HG02884 (cell line): ENCODE measurements around the gene RRAD.

Experiments
- ATAC-seq: cut with Tn5 transposase; IDR thresholded peaks from one replicate; pipeline ENCODE4 v1.9.1; 2021; ENCODE audit warnings: mild to moderate bottlenecking, moderate library complexity; ENCODE audit not compliant: unreplicated experiment

Gene RRAD

DNA sequence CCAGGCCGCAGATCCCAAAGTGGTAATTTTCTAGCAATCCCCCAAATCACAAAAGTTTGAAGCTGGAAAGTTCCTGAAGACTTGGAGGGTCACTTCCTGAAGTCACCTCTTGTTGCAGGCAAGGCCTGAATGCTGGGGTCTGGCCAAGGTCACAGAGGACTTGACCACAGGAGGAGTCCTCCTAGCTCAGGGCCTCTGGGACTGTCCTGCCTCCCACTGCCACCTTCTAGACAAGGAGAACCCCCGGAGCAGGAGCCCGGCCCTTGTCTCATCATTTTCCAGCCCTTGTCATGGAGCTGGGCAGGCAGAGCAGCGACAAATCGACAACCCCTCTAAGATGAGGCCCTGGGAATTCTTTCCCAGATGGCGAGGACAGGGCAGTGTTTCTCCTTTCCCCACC, 7.0 kb downstream of the RRAD start:
- ATAC-seq: no peak

DNA sequence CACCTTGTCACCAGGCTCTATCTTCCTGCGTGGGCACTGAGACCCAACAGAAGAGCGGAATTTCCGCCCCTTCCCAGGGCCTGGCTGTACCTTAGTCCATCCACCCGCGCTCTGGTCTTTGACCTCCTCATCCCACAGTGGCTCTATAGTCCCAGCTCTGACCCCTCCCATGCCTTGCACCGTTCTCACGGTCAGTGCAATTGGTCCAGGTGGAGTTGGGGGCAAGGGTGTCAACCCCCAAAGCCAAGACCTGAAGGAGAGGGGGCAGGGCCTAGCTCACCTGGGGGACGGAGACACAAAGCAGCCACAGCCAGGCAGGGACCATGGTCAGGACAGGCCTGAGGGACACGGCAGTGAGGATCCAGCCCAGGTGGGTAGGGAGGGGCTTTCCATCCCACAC, 7.6 kb downstream of the RRAD start:
- no peak for ATAC-seq

DNA sequence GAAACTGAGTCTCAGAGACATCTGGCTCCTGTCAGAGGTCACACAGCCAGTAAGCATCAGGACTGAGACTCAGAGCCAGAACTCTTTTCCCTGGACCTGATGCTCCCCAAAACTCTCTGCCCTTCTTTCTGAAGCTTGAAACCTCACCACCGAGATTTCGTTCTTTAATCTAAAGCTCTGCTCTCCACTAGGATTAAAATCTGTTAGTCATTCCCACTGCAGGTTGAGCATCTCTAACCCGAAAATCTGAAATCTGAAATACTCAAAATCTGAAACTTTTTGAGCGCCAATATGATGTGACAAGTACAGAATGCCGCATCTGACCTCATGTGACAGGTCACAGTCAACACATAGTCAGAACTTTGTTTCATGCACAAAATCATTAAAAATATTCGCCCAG, 8.8 kb downstream of the RRAD start:
- ATAC-seq: no peak

DNA sequence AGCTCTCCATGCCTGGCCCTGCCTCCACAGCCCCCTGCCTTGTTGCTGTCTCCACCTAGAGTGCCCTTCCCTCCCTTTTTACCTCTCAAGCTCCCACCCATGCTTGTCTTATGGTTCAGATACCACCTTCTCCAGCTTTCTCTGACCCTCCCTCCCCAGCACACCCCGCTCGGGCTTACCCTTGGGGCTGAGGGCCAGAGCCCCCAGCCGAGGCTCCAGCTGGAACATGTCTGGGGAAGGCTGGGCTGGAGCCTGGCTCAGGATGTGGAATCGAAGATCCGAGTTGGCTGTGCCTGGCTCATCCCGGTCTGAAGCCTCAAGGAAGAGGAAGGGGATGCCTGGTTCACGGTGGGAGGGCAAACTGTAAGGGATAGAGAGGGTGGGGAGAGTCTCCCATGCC, 10.3 kb downstream of the RRAD start:
- no peak for ATAC-seq

DNA sequence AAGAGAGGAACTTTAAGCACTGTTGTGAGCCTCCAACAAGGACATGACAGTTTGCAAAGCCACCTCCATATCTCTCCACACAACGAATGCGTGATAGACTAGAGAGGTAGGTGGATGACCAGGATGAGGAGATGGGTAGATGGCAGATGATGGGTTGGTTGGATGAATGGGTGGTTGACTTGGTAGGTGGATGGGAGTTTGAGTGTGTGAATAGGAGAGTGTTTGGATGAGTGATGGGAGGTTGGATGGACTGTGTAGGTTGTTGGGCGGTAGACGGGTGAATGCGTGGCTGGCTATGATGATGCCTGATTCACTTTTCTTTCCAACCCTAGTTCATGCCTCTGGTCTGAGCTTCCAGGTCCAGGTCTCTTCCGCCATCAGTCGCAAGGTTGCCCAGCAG, 10.8 kb downstream of the RRAD start:
- no peak for ATAC-seq

DNA sequence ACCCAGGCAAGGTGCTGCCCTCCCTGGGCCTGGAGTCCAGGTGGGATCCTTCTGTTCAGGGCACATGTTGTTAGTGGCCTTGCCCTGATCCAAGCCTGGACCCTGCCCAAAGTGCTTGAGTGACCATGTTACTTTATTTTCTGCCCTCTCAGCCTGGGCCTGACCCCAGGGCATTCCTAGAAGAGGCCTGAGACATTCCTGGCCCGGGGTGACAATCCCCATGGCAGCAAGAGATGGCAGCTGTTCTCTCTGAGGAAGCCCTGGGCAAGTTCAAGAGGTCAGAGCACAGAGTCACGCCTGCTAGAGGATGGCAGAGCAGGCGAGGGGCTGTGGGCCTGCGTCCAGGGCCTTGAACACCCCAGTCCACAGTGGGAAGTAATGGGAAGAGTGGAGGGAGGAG, 11.6 kb downstream of the RRAD start:
- no peak for ATAC-seq

DNA sequence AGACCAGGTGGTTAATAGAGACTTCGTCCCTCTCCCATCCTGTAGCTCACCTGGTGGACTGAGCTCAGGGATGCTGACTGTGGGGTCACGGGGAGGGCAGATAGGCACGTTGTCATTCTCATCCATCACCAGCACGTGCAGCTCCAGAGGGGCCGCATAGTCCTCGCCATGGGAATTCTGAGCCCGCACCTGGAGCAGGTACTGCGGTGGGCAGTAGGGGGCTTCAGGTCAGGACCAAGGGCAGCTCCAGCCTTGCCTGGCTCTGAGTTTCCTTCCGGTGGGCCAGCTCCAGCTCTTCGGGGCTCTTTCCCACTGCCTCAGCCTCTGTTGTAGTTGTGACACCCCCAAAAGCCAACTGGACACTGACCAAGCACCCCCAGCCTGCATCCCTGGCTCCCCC, 12.3 kb downstream of the RRAD start:
- no peak for ATAC-seq

DNA sequence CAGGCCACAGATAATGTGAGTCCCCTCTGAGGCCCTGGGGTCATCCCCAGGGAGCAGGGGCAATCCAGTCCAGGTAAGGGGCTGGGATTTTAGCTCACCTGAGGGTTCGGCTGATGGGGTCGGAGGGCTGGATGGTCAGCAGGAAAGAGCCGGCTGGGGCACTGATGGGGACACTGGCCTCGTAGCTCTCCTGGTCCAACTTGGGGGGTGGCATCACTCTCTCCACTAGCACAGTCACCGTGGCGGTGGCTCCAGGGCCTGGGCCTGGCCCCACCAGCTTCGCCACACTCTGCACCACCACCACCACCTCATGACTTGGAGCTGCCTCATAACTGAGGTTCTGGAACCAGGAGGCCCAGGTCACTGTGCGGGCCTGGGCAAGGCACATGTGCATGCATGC, 13.5 kb downstream of the RRAD start:
- no peak for ATAC-seq

DNA sequence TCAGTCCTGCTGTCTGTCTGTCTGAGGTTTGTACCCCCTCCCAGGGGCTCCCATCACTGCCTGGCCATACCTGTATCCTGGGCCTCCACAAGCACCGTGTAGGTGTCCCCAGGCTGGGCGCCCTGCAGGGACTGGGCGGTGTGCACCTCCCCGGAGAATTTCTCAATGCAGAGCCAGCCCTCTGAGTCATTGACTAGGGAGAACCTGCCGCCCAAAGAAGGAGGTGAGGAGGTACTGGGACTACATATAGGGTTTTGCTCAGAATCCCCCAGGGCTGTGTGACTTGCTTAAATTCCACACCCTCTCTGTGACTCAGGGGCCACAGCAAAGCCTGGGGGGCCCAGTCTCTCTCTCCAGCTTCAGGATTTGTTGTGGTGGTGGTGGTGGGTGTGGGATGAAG, 14.2 kb downstream of the RRAD start:
- ATAC-seq: no peak

DNA sequence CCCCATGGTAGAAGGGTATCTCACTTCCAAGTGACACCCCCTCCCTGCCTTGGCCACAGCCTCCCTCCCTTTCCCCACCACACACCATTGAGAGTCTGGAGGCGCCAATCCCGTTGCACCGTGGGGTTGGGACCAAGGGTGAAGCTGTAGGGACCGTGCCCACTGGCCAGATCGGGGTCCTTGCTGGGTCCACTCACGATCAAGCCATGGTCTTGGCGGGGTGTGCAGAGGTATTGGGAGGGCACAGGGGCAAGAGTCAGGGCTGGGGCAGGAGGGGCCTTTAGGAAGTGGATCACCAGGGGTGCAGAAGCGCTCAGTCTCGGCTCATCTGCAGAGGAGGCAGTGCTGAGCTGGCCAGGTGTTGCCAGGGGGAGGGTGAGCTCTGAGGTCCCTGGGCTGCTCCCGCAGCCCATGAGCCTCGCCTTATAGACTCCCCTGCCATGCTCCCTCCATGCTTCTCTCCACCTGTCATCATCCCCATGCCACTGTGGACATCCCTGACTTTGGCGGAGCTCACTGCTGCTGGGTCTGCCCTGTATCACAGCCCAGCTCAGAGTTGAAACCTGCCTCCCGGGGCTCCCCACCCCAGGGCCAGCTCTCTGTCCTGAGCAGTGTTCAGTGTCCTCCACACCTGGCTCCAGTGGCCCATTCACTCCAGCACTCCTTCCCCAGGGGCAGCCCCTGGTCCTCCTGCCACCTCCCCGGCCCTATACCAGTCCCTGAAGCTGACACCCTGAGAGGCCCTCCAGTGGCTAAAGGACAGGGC, 15.0 kb downstream of the RRAD start:
- ATAC-seq: no peak

DNA sequence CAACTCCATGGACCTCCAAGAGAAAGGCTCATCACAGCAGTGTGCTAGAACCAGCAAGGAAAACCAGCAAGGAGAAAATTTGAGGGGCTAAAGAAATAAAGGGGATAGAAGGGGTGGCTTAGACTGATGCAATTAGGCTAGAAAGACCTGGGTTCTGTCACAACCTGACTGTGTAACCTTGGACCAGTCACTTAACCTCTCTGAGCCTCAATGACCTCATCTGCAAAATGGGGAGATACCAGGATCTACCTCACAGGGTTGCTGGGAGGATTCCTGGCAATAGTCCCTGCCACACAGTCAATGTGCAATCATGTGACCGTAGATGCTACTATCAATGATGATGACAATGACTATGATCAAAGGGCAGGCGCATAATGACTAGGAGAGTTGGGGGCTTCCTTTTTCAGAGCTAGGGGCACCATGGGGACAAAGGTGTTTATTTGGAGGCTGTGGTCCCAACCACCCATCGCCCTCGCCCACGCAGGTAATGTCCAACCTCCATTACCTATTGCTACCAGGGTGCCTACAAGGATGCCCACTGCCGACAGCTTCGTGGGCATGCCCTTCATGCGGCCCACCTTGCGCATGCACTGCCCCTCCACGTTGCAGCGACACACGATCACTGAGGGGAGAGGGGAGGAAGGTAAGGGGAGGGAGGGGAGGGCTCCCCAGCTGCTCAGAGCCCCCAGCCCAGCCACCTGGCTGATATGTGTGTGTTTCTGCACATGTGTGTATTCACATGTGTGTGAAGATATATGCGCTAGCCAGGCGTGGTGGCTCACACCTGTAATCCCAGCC, 16.4 kb downstream of the RRAD start:
- no peak for ATAC-seq

DNA sequence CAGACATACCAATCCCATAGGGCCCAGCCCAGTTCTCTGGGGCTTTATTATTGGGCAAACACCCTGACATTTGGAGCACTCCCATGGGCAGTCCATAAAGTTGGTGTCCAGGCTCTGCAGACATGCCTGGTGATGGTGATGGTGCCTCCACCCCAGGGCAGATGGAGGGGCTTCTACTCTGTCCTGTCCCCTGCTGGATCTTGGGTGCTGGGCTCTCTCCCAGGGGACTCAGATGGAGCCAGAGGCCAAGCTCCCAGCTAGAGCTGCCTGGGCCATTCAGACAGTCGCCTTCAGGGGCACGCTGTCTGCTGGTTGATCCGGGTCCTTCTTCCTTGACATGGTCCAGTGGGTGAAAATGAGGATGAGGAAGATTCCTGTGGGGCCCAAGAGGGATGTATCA, 17.2 kb downstream of the RRAD start:
- ATAC-seq: no peak

DNA sequence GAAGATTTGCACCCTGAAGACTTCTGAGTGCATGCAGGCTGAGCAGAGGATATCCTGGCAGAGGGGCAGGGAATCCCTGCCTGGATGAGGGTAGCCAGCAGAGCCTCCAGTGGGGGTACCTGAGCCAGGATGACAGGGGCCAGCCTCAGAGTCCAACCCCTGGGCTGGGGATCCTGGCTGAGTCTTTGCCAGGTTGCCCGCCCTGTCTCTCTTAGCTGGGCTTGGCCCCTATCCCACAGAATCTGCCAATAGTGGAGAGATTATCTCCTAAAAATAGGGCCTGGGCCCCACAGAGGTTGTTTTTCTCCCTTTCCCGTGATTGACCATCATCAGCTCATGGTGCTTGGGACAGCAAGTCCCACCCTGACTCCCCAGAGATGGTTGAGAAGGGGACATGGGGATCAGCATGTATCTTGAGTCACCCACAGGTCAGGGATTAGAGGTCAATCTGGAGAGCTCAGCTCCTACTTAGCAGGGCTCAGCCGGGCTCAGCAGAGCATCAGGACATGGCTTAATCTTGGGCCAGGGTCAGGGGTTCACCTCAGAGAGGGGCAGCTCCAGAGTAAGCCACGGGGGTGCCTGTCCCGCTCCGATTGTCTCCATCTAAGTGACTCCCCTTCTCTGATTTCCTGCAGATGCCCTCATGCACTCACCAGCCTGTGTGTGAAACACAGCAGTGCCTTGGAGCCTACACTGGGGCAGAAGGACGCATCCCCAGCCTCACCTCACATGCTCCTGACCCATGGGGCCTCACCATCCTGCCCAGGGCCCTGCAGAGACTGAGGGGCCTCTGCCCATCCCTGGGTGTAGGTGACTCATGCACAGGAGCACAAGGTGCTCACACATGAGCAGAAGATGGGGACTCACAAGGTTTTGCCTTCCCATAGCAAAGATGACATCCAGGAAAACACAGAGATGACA, 18.2 kb downstream of the RRAD start:
- no peak for ATAC-seq

DNA sequence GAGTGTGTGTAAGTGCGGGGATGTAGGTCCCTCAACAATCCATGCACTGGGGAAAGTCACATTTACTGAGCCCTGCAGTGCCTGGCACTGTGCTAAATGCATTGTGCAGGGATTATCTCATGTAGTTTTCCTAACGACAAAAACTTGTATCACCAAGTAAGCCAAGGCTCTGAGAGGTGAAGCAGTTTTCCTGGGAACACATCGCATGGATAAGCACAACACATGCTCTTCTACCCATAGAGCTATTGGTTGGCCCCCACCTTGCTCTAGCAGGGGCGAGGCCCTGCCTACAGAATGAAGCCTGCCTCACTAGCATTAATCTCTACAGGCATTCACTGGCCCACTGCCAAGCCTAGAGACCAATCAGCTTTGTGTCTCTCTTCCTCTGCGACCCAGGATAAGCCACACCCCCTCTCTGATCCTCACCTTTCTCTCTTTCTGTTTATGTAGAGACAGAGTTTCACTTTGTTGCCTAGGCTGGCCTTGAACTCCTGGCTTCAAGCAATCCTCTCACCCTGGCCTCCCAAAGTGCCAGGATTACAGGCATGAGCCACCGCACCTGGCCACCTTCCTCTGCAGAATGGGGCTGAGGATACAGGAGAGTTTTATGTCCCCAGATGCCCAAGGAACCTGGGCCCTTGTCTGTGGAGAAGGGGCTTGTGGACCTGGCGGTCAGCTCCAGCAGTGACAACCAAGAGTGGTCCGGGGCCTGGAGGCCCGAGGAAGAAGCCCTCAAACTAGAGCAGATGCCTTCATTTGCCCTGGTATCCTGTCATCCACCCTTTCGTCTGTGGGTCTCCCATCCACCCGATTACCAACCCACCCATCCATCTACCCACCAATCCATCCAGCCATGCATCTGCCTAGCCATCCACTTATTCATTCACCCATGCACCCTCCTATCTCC, 19.4 kb downstream of the RRAD start:
- ATAC-seq: no peak

DNA sequence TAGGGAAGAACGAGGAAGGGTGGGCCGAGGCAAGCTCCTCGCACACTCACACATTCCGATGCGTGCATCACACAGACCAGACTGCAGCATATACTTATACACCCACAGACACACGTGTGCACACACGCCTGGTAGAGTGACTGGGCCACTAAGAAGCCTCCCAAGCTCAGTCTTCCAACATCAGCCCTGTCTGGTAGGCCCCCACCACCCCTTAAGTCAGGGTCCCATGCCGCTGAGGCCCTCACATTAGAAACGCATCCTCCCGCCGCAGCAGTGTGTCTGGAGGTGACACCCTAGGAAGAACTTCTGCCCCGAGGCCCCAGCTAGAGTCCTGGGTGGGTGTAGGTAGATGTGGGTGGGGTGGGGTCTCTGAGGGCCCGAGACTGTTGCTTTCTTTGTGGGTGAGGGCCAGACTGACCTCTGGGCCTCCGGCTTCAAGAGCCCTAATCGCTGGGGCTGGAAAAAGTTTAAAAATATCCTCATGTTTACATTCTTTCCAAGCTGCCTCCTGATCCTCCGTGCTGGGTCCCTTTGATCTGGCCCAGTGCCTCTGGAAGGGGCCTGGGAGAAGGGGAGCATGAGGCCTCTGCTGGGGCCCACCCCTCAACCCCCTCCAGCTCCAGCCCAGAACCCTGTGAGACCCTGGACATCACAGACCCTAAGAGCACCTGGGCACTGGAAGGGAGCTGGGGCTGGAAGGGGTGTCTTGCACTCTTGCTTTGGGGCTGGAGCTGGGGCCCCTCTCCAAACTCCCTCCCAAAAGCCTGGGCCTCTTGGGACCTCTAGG, 20.3 kb downstream of the RRAD start:
- ATAC-seq: no peak

DNA sequence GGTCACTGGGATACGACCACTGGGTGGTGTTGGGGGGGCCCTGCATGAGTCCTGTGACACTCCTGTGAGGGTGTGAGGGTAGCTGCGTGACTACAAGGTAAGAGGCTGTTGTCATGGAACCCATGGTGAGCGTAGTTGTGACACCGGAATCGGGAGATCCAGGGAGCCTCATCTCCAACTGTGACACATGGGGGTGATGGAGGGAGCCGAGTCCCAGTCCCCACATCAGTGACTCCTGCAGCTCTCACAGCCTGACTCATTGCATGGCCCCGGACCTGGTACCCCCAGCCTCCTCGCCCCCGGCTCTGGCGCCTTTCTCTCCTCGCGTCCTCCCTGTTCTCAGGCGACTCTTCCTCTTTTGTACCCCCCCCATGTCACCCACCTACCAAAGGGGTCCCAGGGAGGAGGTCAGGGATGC, 20.9 kb downstream of the RRAD start:
- ATAC-seq: no peak

DNA sequence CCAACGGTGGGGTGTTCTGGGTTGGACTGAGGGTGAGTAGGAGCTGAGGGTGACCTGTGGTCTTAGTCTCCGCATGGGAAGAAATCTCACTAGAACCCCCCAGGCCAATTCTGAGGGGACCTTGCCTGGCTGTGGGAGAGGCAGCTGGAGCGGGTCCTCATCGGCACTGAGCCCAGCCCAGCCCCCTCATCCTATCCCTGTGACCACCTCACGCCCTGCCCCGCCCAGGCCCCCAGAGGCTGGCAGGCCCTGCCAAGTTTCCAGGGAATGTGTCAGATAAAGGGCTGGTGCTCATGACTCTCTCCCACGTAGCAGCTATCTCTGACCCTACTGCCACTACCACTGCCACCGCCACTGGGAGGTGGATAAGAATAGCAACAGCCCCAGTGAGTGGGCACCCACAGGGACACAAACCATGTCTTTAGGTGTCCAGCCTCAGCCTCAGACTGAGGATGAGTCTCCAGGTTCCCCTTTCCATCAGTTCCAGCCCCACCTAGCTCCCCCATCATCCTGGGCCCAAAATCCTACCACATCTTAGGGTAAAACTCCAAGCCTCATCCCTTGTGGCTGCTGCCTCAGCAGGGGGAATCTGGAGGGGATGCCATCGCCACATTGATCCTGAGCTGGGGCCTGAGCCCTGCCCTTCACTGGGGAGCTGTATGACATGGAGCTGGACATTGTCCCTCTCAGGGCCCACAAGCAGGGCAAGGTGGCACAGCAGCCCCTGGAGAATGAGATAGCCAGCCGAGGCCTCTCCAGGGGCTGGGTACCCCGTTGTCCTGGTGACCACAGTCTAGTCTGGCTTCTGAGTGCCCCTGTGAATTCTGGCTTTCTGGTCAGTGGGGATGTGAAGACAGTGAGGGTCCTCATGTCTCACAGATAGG, 21.5 kb downstream of the RRAD start:
- no peak for ATAC-seq

DNA sequence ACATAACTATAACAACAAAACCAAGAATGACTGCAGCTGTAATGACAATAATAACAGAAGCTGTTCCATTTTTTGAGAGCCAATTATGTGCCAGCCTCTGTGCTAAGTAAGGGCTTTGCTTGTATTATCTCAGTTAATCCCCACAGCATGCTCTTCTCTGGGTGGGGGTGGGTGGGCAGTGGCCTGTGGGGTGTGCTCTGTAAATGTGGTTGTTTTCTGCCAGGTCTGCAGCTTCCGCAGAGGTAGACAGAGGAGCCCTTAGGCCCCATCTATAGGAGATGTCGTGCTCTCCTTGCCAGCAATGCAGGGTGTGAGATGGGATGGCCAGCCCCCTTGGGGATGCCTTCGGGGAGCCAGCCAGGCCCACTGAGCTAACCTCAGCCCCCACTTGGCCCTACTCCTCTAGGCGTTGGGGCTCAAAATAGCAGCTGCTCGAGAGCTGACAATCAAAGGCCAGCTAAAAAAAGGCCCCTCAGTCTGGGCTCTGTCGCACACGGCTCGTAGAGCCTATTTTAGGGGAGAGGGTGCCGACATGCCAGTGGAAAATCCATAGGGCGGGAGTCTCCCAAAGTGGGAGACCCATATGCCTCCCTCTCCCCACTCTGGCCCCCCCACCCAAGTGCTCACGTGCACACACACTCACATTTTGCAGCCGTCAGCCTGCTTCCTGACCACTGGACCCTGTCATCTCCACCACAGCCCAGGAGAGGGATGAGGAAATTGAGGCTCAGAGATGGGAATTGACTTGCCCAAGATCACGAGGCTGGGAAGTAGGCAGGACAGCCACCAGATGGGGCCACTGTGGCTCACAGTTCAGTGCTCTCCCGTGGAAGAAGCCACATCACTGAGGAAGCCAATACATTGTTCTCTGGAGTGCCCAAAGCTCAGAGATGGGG, 22.4 kb downstream of the RRAD start:
- ATAC-seq: no peak
